SH-SY5Y (cell line): ENCODE results near the gene RASSF9.

Experiments used
- GATA2 ChIP-seq: IDR thresholded peaks from 2 replicates; pipeline ENCODE4 v1.6.1; 2011; ENCODE audit warnings: mild to moderate bottlenecking, low read depth, low read length
- GATA3 ChIP-seq: IDR thresholded peaks from 2 replicates; pipeline ENCODE4 v1.6.1; 2011; ENCODE audit warnings: low read depth, mild to moderate bottlenecking, low read length, moderate library complexity

- TF ChIP-seq GATA2 (no peak), GATA3 (no peak)
Measured at GRCh38 chr12:85794531-85794930, 41.7 kb downstream of the RASSF9 start.
